ENCODE results near the gene TMEM108.

The TMEM108 gene

GRCh38 chr3:133295944-133296917 lies 258.0 kb downstream of the TMEM108 start:
- H3K36me3 Mint-ChIP-seq, result no peaks in the 10 kb centered on the region
- peaks cover 1% of the 10 kb centered on the region for H3K27me3 Mint-ChIP-seq
- no peak overlapping the region for H3K4me3 Mint-ChIP-seq
- no peaks in the 10 kb centered on the region for H3K4me1 Mint-ChIP-seq (ENCODE audit: low read depth)
- no peaks in the 10 kb centered on the region for H3K9me3 Mint-ChIP-seq (ENCODE audit: low read depth)
- H3K27ac Mint-ChIP-seq, result no peak overlapping the region

GRCh38 chr3:133296981-133297380 lies 258.8 kb downstream of the TMEM108 start:
- no peaks in the 10 kb centered on the region for H3K9me3 Mint-ChIP-seq (ENCODE audit: low read depth)
- no peaks in the 10 kb centered on the region for H3K36me3 Mint-ChIP-seq
- no peak overlapping the region for H3K27ac Mint-ChIP-seq
- no peak overlapping the region for H3K4me3 Mint-ChIP-seq
- peaks cover 1% of the 10 kb centered on the region for H3K27me3 Mint-ChIP-seq
- H3K4me1 Mint-ChIP-seq (ENCODE audit: low read depth), result no peaks in the 10 kb centered on the region

- Mint-ChIP-seq H3K4me3 (no peak overlapping the region), H3K9me3 (ENCODE audit: low read depth) (no peaks in the 10 kb centered on the region), H3K36me3 (no peaks in the 10 kb centered on the region), H3K27ac (no peak overlapping the region), H3K4me1 (ENCODE audit: low read depth) (no peaks in the 10 kb centered on the region), H3K27me3 (peaks cover 1% of the 10 kb centered on the region)
Observed at GRCh38 chr3:133300102-133300501, 261.9 kb downstream of the TMEM108 start.

- no peaks in the 10 kb centered on the region for H3K4me1 Mint-ChIP-seq (ENCODE audit: low read depth)
- no peak overlapping the region for H3K4me3 Mint-ChIP-seq
- H3K27ac Mint-ChIP-seq, result no peak overlapping the region
- H3K27me3 Mint-ChIP-seq, result peaks cover 1% of the 10 kb centered on the region
- H3K9me3 Mint-ChIP-seq (ENCODE audit: low read depth), result no peaks in the 10 kb centered on the region
- H3K36me3 Mint-ChIP-seq, result no peaks in the 10 kb centered on the region
Observed at GRCh38 chr3:133301194-133301593, 263.0 kb downstream of the TMEM108 start.

- Mint-ChIP-seq H3K27me3 (peaks cover 1% of the 10 kb centered on the region), H3K4me1 (ENCODE audit: low read depth) (no peaks in the 10 kb centered on the region), H3K27ac (no peak overlapping the region), H3K36me3 (no peaks in the 10 kb centered on the region), H3K4me3 (no peak overlapping the region), H3K9me3 (ENCODE audit: low read depth) (no peaks in the 10 kb centered on the region)
Observed at GRCh38 chr3:133301731-133302130, 263.5 kb downstream of the TMEM108 start.

GRCh38 chr3:133303430-133303829 lies 265.2 kb downstream of the TMEM108 start:
- Mint-ChIP-seq H3K4me1 (ENCODE audit: low read depth) (no peaks in the 10 kb centered on the region), H3K4me3 (no peak overlapping the region), H3K36me3 (no peaks in the 10 kb centered on the region), H3K27ac (no peak overlapping the region), H3K27me3 (peaks cover 1% of the 10 kb centered on the region), H3K9me3 (ENCODE audit: low read depth) (no peaks in the 10 kb centered on the region)

GRCh38 chr3:133317866-133318265 lies 279.7 kb downstream of the TMEM108 start:
- Mint-ChIP-seq H3K27ac (no peak overlapping the region), H3K4me3 (no peak overlapping the region)

GRCh38 chr3:133328373-133328772 lies 290.2 kb downstream of the TMEM108 start:
- Mint-ChIP-seq H3K4me1 (ENCODE audit: low read depth) (no peaks in the 10 kb centered on the region), H3K27ac (no peak overlapping the region), H3K27me3 (no peaks in the 10 kb centered on the region), H3K9me3 (ENCODE audit: low read depth) (no peaks in the 10 kb centered on the region), H3K4me3 (no peak overlapping the region), H3K36me3 (peaks cover under 1% of the 10 kb centered on the region)

More at GRCh38 chr3:133317866-133318265, 279.7 kb downstream of the TMEM108 start:
- peaks cover 5% of the 10 kb centered on the region for H3K36me3 Mint-ChIP-seq
- H3K9me3 Mint-ChIP-seq (ENCODE audit: low read depth), result peaks cover 10% of the 10 kb centered on the region
- no peaks in the 10 kb centered on the region for H3K4me1 Mint-ChIP-seq (ENCODE audit: low read depth)
- H3K27me3 Mint-ChIP-seq, result peaks cover 15% of the 10 kb centered on the region

- Mint-ChIP-seq H3K27ac (no peak overlapping the region), H3K27me3 (no peaks in the 10 kb centered on the region), H3K4me1 (ENCODE audit: low read depth) (no peaks in the 10 kb centered on the region), H3K36me3 (peaks cover 9% of the 10 kb centered on the region), H3K9me3 (ENCODE audit: low read depth) (no peaks in the 10 kb centered on the region), H3K4me3 (no peak overlapping the region)
Observed at GRCh38 chr3:133329626-133330025, 291.4 kb downstream of the TMEM108 start.

GRCh38 chr3:133330065-133330464 lies 291.9 kb downstream of the TMEM108 start:
- Mint-ChIP-seq H3K4me1 (ENCODE audit: low read depth) (no peaks in the 10 kb centered on the region), H3K9me3 (ENCODE audit: low read depth) (no peaks in the 10 kb centered on the region), H3K4me3 (no peak overlapping the region), H3K27ac (no peak overlapping the region), H3K36me3 (peaks cover 9% of the 10 kb centered on the region), H3K27me3 (no peaks in the 10 kb centered on the region)

- no peaks in the 10 kb centered on the region for H3K27me3 Mint-ChIP-seq
Observed at GRCh38 chr3:133330522-133330921, 292.3 kb downstream of the TMEM108 start.

GRCh38 chr3:133354721-133355120 lies 316.5 kb downstream of the TMEM108 start:
- Mint-ChIP-seq H3K36me3 (peaks cover 13% of the 10 kb centered on the region), H3K4me3 (no peak overlapping the region), H3K4me1 (ENCODE audit: low read depth) (no peaks in the 10 kb centered on the region), H3K27ac (no peak overlapping the region), H3K9me3 (ENCODE audit: low read depth) (peaks cover 11% of the 10 kb centered on the region), H3K27me3 (no peaks in the 10 kb centered on the region)

More at GRCh38 chr3:133330522-133330921, 292.3 kb downstream of the TMEM108 start:
- peaks cover 9% of the 10 kb centered on the region for H3K36me3 Mint-ChIP-seq
- no peaks in the 10 kb centered on the region for H3K4me1 Mint-ChIP-seq (ENCODE audit: low read depth)
- no peaks in the 10 kb centered on the region for H3K9me3 Mint-ChIP-seq (ENCODE audit: low read depth)
- no peak overlapping the region for H3K4me3 Mint-ChIP-seq
- H3K27ac Mint-ChIP-seq, result no peak overlapping the region

- H3K9me3 Mint-ChIP-seq (ENCODE audit: low read depth), result peaks cover 11% of the 10 kb centered on the region
- no peaks in the 10 kb centered on the region for H3K4me1 Mint-ChIP-seq (ENCODE audit: low read depth)
- H3K4me3 Mint-ChIP-seq, result no peak overlapping the region
- no peak overlapping the region for H3K27ac Mint-ChIP-seq
- H3K27me3 Mint-ChIP-seq, result no peaks in the 10 kb centered on the region
- peaks cover 13% of the 10 kb centered on the region for H3K36me3 Mint-ChIP-seq
Observed at GRCh38 chr3:133360476-133360875, 322.3 kb downstream of the TMEM108 start.

- Mint-ChIP-seq H3K27me3 (no peaks in the 10 kb centered on the region), H3K4me1 (ENCODE audit: low read depth) (no peaks in the 10 kb centered on the region), H3K4me3 (no peak overlapping the region), H3K9me3 (ENCODE audit: low read depth) (peaks cover 10% of the 10 kb centered on the region), H3K27ac (no peak overlapping the region), H3K36me3 (peaks cover 13% of the 10 kb centered on the region)
Observed at GRCh38 chr3:133361011-133361410, 322.8 kb downstream of the TMEM108 start.

- H3K36me3 Mint-ChIP-seq, result peaks cover 10% of the 10 kb centered on the region
- H3K27ac Mint-ChIP-seq, result no peak overlapping the region
- no peak overlapping the region for H3K4me3 Mint-ChIP-seq
- H3K27me3 Mint-ChIP-seq, result no peaks in the 10 kb centered on the region
- no peaks in the 10 kb centered on the region for H3K4me1 Mint-ChIP-seq (ENCODE audit: low read depth)
- peaks cover 6% of the 10 kb centered on the region for H3K9me3 Mint-ChIP-seq (ENCODE audit: low read depth)
Observed at GRCh38 chr3:133361435-133361834, 323.2 kb downstream of the TMEM108 start.
